Measurements from ENCODE around the gene GATA2. TPM values are rescaled to one million over a fixed set of nuclear protein-coding genes. Genes with fewer than 3 reads are reported as not detected.

GATA2 gene
- total RNA-seq, 4 donors from 2014 or later: 2.4 to 10.3 (median 5.4) TPM

- Histone ChIP-seq H3K4me1 (no peaks in the 10 kb centered on the region), H3K27ac (no peak overlapping the region), H3K9me3 (no peaks in the 10 kb centered on the region), H3K4me3 (no peak overlapping the region), H3K36me3 (no peaks in the 10 kb centered on the region), H3K27me3 (peaks cover 23% of the 10 kb centered on the region)
- WGBS: 60% methylated on average over 9 of the region's 11 CpGs
- TF ChIP-seq POLR2A (IDR thresholded peaks at IDR 0.05) (no peak), CTCF (IDR thresholded peaks at IDR 0.05) (no peak)
- DNase-seq (ENCODE audit: low spot score in 2 of 2): no peak
These were observed 29.6 kb downstream of the GATA2 start for GRCh38 chr3:128463354-128463753.

- DNase-seq (ENCODE audit: low spot score in 2 of 2): no peak
- Histone ChIP-seq H3K27ac (no peak overlapping the region), H3K36me3 (no peaks in the 10 kb centered on the region), H3K27me3 (peaks cover 21% of the 10 kb centered on the region), H3K4me1 (no peaks in the 10 kb centered on the region), H3K9me3 (no peaks in the 10 kb centered on the region), H3K4me3 (no peak overlapping the region)
- TF ChIP-seq EP300 (IDR thresholded peaks at IDR 0.05) (no peak), CTCF (IDR thresholded peaks at IDR 0.05) (no peak), POLR2AphosphoS5 (IDR thresholded peaks at IDR 0.05) (no peak), POLR2A (IDR thresholded peaks at IDR 0.05) (no peak)
- WGBS: 92% methylated on average over 17 of the region's 20 CpGs
These were observed 30.1 kb downstream of the GATA2 start for GRCh38 chr3:128462931-128463330.

GRCh38 chr3:128462341-128462910 is 30.6 kb downstream of the GATA2 start:
- Histone ChIP-seq H3K9me3 (no peaks in the 10 kb centered on the region), H3K4me3 (no peak overlapping the region), H3K36me3 (no peaks in the 10 kb centered on the region), H3K4me1 (no peaks in the 10 kb centered on the region), H3K27ac (no peak overlapping the region), H3K27me3 (peaks cover 18% of the 10 kb centered on the region)
- TF ChIP-seq POLR2AphosphoS5 (IDR thresholded peaks at IDR 0.05) (no peak), POLR2A (IDR thresholded peaks at IDR 0.05) (no peak)
- 93% methylated on average over 22 of the region's 23 CpGs for WGBS
- no peak for DNase-seq (ENCODE audit: low spot score in 2 of 2)

- H3K27ac ChIP-seq: no peak overlapping the region
- H3K36me3 ChIP-seq: no peaks in the 10 kb centered on the region
- WGBS: 78% methylated on average over 12 of the region's 12 CpGs
- H3K27me3 ChIP-seq: peaks cover 19% of the 10 kb centered on the region
- no peak overlapping the region for H3K4me3 ChIP-seq
- DNase-seq (ENCODE audit: low spot score in 2 of 2): no peak
- H3K9me3 ChIP-seq: no peaks in the 10 kb centered on the region
- no peaks in the 10 kb centered on the region for H3K4me1 ChIP-seq
- TF ChIP-seq POLR2AphosphoS5 (IDR thresholded peaks at IDR 0.05): no peak
- no peak for TF ChIP-seq CTCF (IDR thresholded peaks at IDR 0.05)
- TF ChIP-seq POLR2A (IDR thresholded peaks at IDR 0.05): no peak
- TF ChIP-seq EP300 (IDR thresholded peaks at IDR 0.05): no peak
These were observed 31.3 kb downstream of the GATA2 start for GRCh38 chr3:128461731-128462130.

DNA sequence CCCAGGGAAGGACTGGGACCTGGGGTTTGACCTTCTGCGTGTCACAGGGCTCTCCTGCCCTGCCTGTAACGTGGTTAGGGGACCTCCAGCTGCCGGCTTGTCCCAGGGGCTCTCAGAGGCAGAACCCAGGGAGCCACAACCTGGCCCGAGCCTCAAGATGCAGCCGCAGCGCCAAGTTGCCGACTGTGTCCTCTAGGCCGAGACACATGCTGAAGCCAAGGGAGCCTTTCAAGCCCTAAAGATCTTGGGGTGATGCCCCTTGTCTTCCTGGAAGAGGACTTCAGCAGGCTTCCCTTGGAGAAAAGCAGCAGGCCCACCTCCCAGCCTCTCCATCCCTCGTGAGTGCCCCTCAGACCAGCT is 33.6 kb downstream of the GATA2 start:
- 88% methylated on average over 4 of the region's 9 CpGs for WGBS
- no peak for TF ChIP-seq CTCF (IDR thresholded peaks at IDR 0.05)
- no peak for TF ChIP-seq POLR2A (IDR thresholded peaks at IDR 0.05)
- TF ChIP-seq POLR2AphosphoS5 (IDR thresholded peaks at IDR 0.05): no peak
- TF ChIP-seq EP300 (IDR thresholded peaks at IDR 0.05): no peak

More for the DNA sequence above, 33.6 kb downstream of the GATA2 start:
- Histone ChIP-seq H3K27me3 (peaks cover 24% of the 10 kb centered on the region), H3K4me1 (no peaks in the 10 kb centered on the region), H3K27ac (no peak overlapping the region), H3K4me3 (no peak overlapping the region), H3K9me3 (no peaks in the 10 kb centered on the region), H3K36me3 (no peaks in the 10 kb centered on the region)
- DNase-seq (ENCODE audit: low spot score in 2 of 2): no peak

All from suprapubic skin (tissue), 4 donors.